Measurements from ENCODE around the gene CPHXL2.

CPHXL2 gene

DNA sequence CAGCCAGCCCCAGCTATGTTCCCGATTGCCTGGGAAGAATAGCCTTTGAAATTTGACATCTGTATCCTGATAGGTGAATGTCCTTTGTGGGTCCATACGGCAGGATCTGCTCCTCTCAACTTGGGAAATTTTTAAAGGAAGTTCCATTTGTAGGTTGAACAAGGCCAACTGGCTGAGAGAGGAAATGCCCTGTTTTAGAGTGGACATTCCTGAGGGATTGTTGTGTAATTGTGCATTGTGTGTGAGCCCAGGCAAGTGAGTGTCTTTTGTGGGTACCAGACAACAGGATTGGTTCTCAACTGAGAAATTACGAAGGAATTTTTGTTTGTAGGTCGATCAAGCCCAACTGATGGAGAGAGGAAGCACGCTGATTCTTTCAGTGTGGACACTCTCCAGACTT, 2.6 kb upstream of the CPHXL2 start:
- Histone ChIP-seq H3K27me3 (ENCODE audit: control insufficient read depth, insufficient read depth, low read length) (no peaks in the 10 kb centered on the region), H3K4me1 (ENCODE audit: control insufficient read depth, low read depth, low read length) (no peaks in the 10 kb centered on the region), H3K9ac (ENCODE audit: low read length) (no peak overlapping the region), H3K36me3 (ENCODE audit: control insufficient read depth, low read depth, low read length) (no peaks in the 10 kb centered on the region), H3K9me3 (ENCODE audit: control insufficient read depth, low read depth, low read length) (peaks cover 8% of the 10 kb centered on the region), H3K4me3 (ENCODE audit: low read length) (no peak overlapping the region), H3K27ac (ENCODE audit: low read length) (no peak overlapping the region)

GRCh38 chr16:75667503-75667902, 9.3 kb downstream of the CPHXL2 start:
- Histone ChIP-seq H3K27ac (ENCODE audit: low read length) (no peak overlapping the region), H3K27me3 (ENCODE audit: control insufficient read depth, insufficient read depth, low read length) (no peaks in the 10 kb centered on the region), H3K9ac (ENCODE audit: low read length) (no peak overlapping the region), H3K4me1 (ENCODE audit: control insufficient read depth, low read depth, low read length) (no peaks in the 10 kb centered on the region), H3K9me3 (ENCODE audit: control insufficient read depth, low read depth, low read length) (no peaks in the 10 kb centered on the region), H3K36me3 (ENCODE audit: control insufficient read depth, low read depth, low read length) (no peaks in the 10 kb centered on the region), H3K4me3 (ENCODE audit: low read length) (no peak overlapping the region)

GRCh38 chr16:75660726-75661302, 16.0 kb downstream of the CPHXL2 start:
- H3K9ac ChIP-seq (ENCODE audit: low read length) = no peak overlapping the region
- no peak overlapping the region for H3K4me3 ChIP-seq (ENCODE audit: low read length)
- no peaks in the 10 kb centered on the region for H3K4me1 ChIP-seq (ENCODE audit: control insufficient read depth, low read depth, low read length)
- no peak overlapping the region for H3K27ac ChIP-seq (ENCODE audit: low read length)
- peaks cover 24% of the 10 kb centered on the region for H3K36me3 ChIP-seq (ENCODE audit: control insufficient read depth, low read depth, low read length)
- no peaks in the 10 kb centered on the region for H3K9me3 ChIP-seq (ENCODE audit: control insufficient read depth, low read depth, low read length)
- no peaks in the 10 kb centered on the region for H3K27me3 ChIP-seq (ENCODE audit: control insufficient read depth, insufficient read depth, low read length)

- H3K9me3 ChIP-seq (ENCODE audit: control insufficient read depth, low read depth, low read length) = no peaks in the 10 kb centered on the region
- no peak overlapping the region for H3K9ac ChIP-seq (ENCODE audit: low read length)
- no peaks in the 10 kb centered on the region for H3K4me1 ChIP-seq (ENCODE audit: control insufficient read depth, low read depth, low read length)
- peaks cover 29% of the 10 kb centered on the region for H3K36me3 ChIP-seq (ENCODE audit: control insufficient read depth, low read depth, low read length)
- H3K27me3 ChIP-seq (ENCODE audit: control insufficient read depth, insufficient read depth, low read length) = no peaks in the 10 kb centered on the region
- H3K4me3 ChIP-seq (ENCODE audit: low read length) = no peak overlapping the region
- no peak overlapping the region for H3K27ac ChIP-seq (ENCODE audit: low read length)
Measured at GRCh38 chr16:75660321-75660720, 16.5 kb downstream of the CPHXL2 start.

- no peaks in the 10 kb centered on the region for H3K4me1 ChIP-seq (ENCODE audit: control insufficient read depth, low read depth, low read length)
- no peak overlapping the region for H3K4me3 ChIP-seq (ENCODE audit: low read length)
- H3K27me3 ChIP-seq (ENCODE audit: control insufficient read depth, insufficient read depth, low read length) = no peaks in the 10 kb centered on the region
- no peaks in the 10 kb centered on the region for H3K9me3 ChIP-seq (ENCODE audit: control insufficient read depth, low read depth, low read length)
- peaks cover 37% of the 10 kb centered on the region for H3K36me3 ChIP-seq (ENCODE audit: control insufficient read depth, low read depth, low read length)
- no peak overlapping the region for H3K9ac ChIP-seq (ENCODE audit: low read length)
- H3K27ac ChIP-seq (ENCODE audit: low read length) = no peak overlapping the region
Measured at GRCh38 chr16:75658175-75658574, 18.6 kb downstream of the CPHXL2 start.

DNA sequence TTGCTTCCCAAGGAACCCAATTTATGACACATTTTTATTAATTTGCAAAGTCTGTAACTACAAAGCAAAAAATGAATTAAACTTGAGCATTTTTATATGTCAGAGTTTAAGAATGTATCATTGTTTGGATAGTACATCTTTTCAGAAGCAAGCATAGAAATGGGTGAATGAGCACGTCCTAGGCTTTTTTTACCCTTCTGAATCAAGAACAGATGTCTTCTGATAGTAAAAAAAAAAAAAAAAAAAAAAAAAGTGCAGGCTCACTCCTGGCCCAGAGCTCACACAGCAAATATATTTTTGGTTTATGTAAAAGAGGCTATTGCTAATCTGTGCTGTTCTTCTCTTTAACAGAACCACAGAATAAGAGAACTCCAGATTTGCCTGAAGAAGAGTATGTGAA, 22.9 kb downstream of the CPHXL2 start:
- Histone ChIP-seq H3K27me3 (ENCODE audit: control insufficient read depth, insufficient read depth, low read length) (no peaks in the 10 kb centered on the region), H3K4me3 (ENCODE audit: low read length) (no peak overlapping the region), H3K9ac (ENCODE audit: low read length) (no peak overlapping the region), H3K27ac (ENCODE audit: low read length) (no peak overlapping the region), H3K9me3 (ENCODE audit: control insufficient read depth, low read depth, low read length) (no peaks in the 10 kb centered on the region), H3K36me3 (ENCODE audit: control insufficient read depth, low read depth, low read length) (peaks cover 37% of the 10 kb centered on the region), H3K4me1 (ENCODE audit: control insufficient read depth, low read depth, low read length) (peaks cover 4% of the 10 kb centered on the region)

- H3K27me3 ChIP-seq (ENCODE audit: control insufficient read depth, insufficient read depth, low read length) = no peaks in the 10 kb centered on the region
- peak overlapping the region; percentile 91 for H3K9ac ChIP-seq (ENCODE audit: low read length)
- peaks cover 4% of the 10 kb centered on the region for H3K4me1 ChIP-seq (ENCODE audit: control insufficient read depth, low read depth, low read length)
- H3K4me3 ChIP-seq (ENCODE audit: low read length) = peak overlapping the region; percentile 97
- H3K9me3 ChIP-seq (ENCODE audit: control insufficient read depth, low read depth, low read length) = no peaks in the 10 kb centered on the region
- H3K27ac ChIP-seq (ENCODE audit: low read length) = peak overlapping the region; percentile 86
- H3K36me3 ChIP-seq (ENCODE audit: control insufficient read depth, low read depth, low read length) = peaks cover 22% of the 10 kb centered on the region
Measured at GRCh38 chr16:75648265-75649076, 28.3 kb downstream of the CPHXL2 start.

DNA sequence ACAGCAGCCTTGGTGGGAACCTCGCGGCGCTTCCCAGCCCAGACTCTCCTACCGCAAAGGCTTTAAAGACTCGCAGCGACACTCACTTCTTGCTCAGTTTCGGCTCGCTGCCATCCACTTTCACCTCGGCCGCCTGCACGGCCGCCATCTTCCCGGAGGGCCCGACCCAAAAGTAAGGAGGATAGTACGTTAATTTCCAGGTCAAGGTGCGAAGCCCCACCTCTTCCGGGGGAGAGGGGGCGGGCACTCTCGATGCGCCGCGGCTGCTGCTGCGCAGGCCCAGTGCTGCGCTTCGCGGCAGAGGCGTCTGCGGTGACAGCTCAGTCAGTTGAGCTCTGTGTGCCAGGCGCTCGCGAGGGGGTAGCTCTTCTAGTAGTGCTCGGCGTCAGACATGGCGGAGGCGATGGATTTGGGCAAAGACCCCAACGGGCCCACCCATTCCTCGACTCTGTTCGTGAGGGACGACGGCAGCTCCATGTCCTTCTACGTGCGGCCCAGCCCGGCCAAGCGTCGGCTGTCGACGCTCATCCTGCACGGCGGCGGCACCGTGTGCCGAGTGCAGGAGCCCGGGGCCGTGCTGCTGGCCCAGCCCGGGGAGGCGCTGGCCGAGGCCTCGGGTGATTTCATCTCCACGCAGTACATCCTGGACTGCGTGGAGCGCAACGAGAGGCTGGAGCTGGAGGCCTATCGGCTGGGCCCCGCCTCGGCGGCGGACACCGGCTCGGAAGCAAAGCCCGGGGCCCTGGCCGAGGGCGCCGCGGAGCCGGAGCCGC, 29.1 kb downstream of the CPHXL2 start, which contains the start of the genes KARS1 and TERF2IP:
KARS1 (minus strand) TSS at position 174 of the 773 bp plus-strand sequence; CDS start at position 148, 26 bp downstream.
TERF2IP (plus strand) TSS at position 282 of the 773 bp plus-strand sequence; CDS start at position 392, 110 bp downstream.
- peaks cover 4% of the 10 kb centered on the region for H3K4me1 ChIP-seq (ENCODE audit: control insufficient read depth, low read depth, low read length)
- no peaks in the 10 kb centered on the region for H3K27me3 ChIP-seq (ENCODE audit: control insufficient read depth, insufficient read depth, low read length)
- H3K9ac ChIP-seq (ENCODE audit: low read length) = peak within 1 kb of the TSS; percentile 91
- peaks cover 27% of the 10 kb centered on the region for H3K36me3 ChIP-seq (ENCODE audit: control insufficient read depth, low read depth, low read length)
- no peaks in the 10 kb centered on the region for H3K9me3 ChIP-seq (ENCODE audit: control insufficient read depth, low read depth, low read length)
- H3K27ac ChIP-seq (ENCODE audit: low read length) = peak within 1 kb of the TSS; percentile 86
- peak within 1 kb of the TSS; percentile 97 for H3K4me3 ChIP-seq (ENCODE audit: low read length)

- peak overlapping the region; percentile 91 for H3K9ac ChIP-seq (ENCODE audit: low read length)
- H3K4me1 ChIP-seq (ENCODE audit: control insufficient read depth, low read depth, low read length) = peaks cover 4% of the 10 kb centered on the region
- no peaks in the 10 kb centered on the region for H3K9me3 ChIP-seq (ENCODE audit: control insufficient read depth, low read depth, low read length)
- peak overlapping the region; percentile 69 for H3K27ac ChIP-seq (ENCODE audit: low read length)
- peaks cover 31% of the 10 kb centered on the region for H3K36me3 ChIP-seq (ENCODE audit: control insufficient read depth, low read depth, low read length)
- H3K4me3 ChIP-seq (ENCODE audit: low read length) = peak overlapping the region; percentile 97
- H3K27me3 ChIP-seq (ENCODE audit: control insufficient read depth, insufficient read depth, low read length) = no peaks in the 10 kb centered on the region
Measured at GRCh38 chr16:75647112-75647491, 29.7 kb downstream of the CPHXL2 start.

DNA sequence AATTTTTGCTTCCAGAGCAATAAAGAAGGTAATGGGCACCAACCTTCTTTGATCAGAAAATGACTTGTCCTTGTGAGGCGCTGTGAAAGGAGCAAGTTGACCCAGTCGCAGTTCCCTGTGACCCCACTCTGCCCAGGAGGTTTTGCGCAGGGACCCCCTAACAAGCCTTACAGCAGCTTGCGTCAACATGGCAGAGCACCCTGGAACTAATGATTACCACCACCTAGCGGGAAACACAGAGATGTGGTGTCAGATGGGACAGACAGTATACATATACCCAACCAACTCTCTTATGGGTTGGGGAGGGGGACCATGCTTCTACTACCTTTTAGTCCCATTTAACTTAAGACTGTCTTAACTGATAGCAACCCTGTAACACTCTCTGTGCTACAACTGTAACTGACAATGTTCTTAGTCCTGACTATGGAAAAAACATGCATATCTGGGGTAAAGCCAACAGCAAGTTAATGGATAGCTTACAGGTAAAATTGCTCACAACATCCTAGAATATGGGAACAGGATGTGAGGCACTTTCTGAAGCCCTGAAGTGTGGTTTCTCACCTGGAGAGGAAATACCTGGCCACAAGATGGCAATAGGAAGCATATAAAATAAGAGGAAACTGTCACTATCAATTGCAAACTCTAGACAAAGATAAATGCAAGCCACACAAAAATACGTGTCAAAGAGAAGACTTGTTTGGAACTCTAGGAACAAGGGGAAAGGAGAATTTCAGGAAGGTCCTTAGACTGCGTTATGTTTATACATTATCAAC, 32.4 kb downstream of the CPHXL2 start:
- no peaks in the 10 kb centered on the region for H3K4me1 ChIP-seq (ENCODE audit: control insufficient read depth, low read depth, low read length)
- no peaks in the 10 kb centered on the region for H3K9me3 ChIP-seq (ENCODE audit: control insufficient read depth, low read depth, low read length)
- peaks cover 56% of the 10 kb centered on the region for H3K36me3 ChIP-seq (ENCODE audit: control insufficient read depth, low read depth, low read length)
- H3K27me3 ChIP-seq (ENCODE audit: control insufficient read depth, insufficient read depth, low read length) = no peaks in the 10 kb centered on the region
- H3K9ac ChIP-seq (ENCODE audit: low read length) = no peak overlapping the region
- no peak overlapping the region for H3K27ac ChIP-seq (ENCODE audit: low read length)
- H3K4me3 ChIP-seq (ENCODE audit: low read length) = no peak overlapping the region

DNA sequence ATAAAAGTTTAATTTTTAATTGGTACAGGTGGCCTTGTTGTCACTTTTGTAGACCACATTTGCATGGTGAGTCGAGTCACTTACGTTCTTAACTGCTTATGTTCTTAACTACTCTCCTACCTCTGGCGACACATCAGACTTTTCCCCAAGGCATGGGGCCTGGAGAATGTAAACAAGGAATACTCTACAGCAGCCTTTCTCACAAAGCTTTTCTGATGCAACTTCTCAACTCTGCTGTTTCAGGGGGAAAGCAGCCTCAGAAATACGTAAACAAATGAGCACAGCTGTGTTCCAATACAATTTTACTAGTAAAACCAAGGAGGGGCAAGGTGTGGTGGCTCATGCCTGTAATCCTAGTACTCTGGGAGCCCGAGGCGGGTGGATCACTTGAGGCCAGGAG, 36.2 kb downstream of the CPHXL2 start:
- no peak overlapping the region for H3K27ac ChIP-seq (ENCODE audit: low read length)
- H3K36me3 ChIP-seq (ENCODE audit: control insufficient read depth, low read depth, low read length) = peaks cover 81% of the 10 kb centered on the region

More for the DNA sequence above, 36.2 kb downstream of the CPHXL2 start:
- no peaks in the 10 kb centered on the region for H3K4me1 ChIP-seq (ENCODE audit: control insufficient read depth, low read depth, low read length)
- no peak overlapping the region for H3K9ac ChIP-seq (ENCODE audit: low read length)
- no peaks in the 10 kb centered on the region for H3K27me3 ChIP-seq (ENCODE audit: control insufficient read depth, insufficient read depth, low read length)
- H3K4me3 ChIP-seq (ENCODE audit: low read length) = no peak overlapping the region
- H3K9me3 ChIP-seq (ENCODE audit: control insufficient read depth, low read depth, low read length) = no peaks in the 10 kb centered on the region

Data from iPS-18a (cell line).